Thoracic aorta (tissue), 2 donors: ENCODE results near the gene KLHDC10. TPM values are rescaled to one million over a fixed set of nuclear protein-coding genes. Genes with fewer than 3 reads are reported as not detected.

Source experiments
- ATAC-seq: fragments of 150-250 bp; one replicate; pipeline ENCODE4 v1.8.0; 2017; ENCODE audit warnings: low read depth; ENCODE audit not compliant: insufficient number of reproducible peaks, low FRiP score
- DNase-seq: peaks from one replicate; pipeline ENCODE4 v3.0.0-alpha.2; 2020; ENCODE audit warnings: low spot score
- H3K27ac ChIP-seq, 2 donors: fragments of 200-600 bp; sonication (generic); 1 replicate in 1 of 2; 2 replicates in 1 of 2; pipeline ENCODE4 v1.5.1; 2016; ENCODE audit warnings: mild to moderate bottlenecking in 2 of 2, moderate library complexity in 2 of 2
- H3K27me3 ChIP-seq: fragments of 200-600 bp; sonication (generic); replicated peaks from 2 replicates; pipeline ENCODE4 v1.6.0; 2016; ENCODE audit warnings: mild to moderate bottlenecking; ENCODE audit not compliant: insufficient read depth
- H3K36me3 ChIP-seq: fragments of 200-600 bp; sonication (generic); one replicate; pipeline ENCODE4 v1.5.1; 2016
- H3K4me1 ChIP-seq, 2 donors: fragments of 200-600 bp; sonication (generic); 1 replicate in 1 of 2; 2 replicates in 1 of 2; pipeline versions ENCODE4 v1.5.1 to v1.6.0; 2016; ENCODE audit warnings: low read depth in 2 of 2, mild to moderate bottlenecking in 1 of 2; ENCODE audit not compliant: control insufficient read depth in 1 of 2
- H3K4me3 ChIP-seq: fragments of 200-600 bp; sonication (generic); 2 replicates; pipeline ENCODE4 v1.5.1; 2016; ENCODE audit warnings: mild to moderate bottlenecking
- H3K9me3 ChIP-seq: fragments of 200-600 bp; sonication (generic); 2 replicates; pipeline ENCODE4 v1.5.1; 2016
- CTCF ChIP-seq: fragments of 200-600 bp; sonication (generic); IDR thresholded peaks from one replicate; pipeline ENCODE4 v1.5.1; 2019; ENCODE audit warnings: antibody characterized with exemption
- total RNA-seq, 2 donors: library from RNA; depleted of rRNA; stranded (reverse); fragments of >200 nt; gene quantifications; one replicate each; pipeline versions ENCODE4 v1.1.0 to v1.2.3, GENCODE V29; 2016

Gene KLHDC10
- total RNA-seq, 2 donors from 2014 or later: 24.3 to 26.7 TPM

- no peak for DNase-seq
- ATAC-seq: no peak
- Histone ChIP-seq H3K27ac (no peak overlapping the region), H3K4me1 (no peaks in the 10 kb centered on the region), H3K4me3 (no peak overlapping the region), H3K27me3 (no peaks in the 10 kb centered on the region), H3K9me3 (peaks cover 4% of the 10 kb centered on the region), H3K36me3 (no peaks in the 10 kb centered on the region)
- no peak for TF ChIP-seq CTCF
Measured at GRCh38 chr7:130151591-130152492, 81.5 kb downstream of the KLHDC10 start.

DNA sequence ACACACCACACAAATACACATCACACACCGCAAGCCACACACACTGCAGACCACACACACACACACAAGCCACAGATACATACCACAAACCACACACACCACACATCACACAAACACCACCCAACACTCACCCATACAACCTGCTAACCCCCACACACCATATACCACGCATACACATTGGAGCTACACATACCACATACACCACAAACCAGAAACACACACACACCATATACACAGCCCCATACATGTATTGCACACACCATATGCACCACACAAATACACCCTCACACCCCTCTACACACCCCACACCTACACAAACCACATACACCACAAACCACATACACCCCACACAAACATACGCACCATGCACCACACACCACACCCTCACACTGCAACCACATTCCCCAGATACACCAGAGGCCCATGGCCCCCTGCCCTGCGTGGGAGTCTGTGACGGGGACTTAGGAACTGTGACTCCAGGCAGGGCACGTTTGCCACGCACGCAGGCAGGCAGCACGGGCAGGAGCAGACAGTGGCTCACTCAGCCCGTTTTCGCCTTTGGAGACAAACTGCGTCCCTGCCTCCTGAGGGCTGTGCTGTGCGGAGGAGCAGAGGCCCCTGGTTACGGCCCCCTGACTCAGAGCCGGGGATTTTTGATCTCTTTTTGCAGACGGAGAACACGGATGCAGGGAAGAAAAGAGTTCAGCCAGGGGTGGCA is 82.3 kb downstream of the KLHDC10 start:
- no peak for ATAC-seq

GRCh38 chr7:130153211-130153908 is 83.0 kb downstream of the KLHDC10 start:
- Histone ChIP-seq H3K4me3 (peak overlapping the region; percentile 27), H3K4me1 (no peaks in the 10 kb centered on the region), H3K27ac (no peak overlapping the region), H3K36me3 (no peaks in the 10 kb centered on the region), H3K9me3 (peaks cover 4% of the 10 kb centered on the region), H3K27me3 (no peaks in the 10 kb centered on the region)
- no peak for DNase-seq
- no peak for ATAC-seq
- no peak for TF ChIP-seq CTCF

More for the DNA sequence above, 82.3 kb downstream of the KLHDC10 start:
- no peak for TF ChIP-seq CTCF
- Histone ChIP-seq H3K27me3 (no peaks in the 10 kb centered on the region), H3K36me3 (no peaks in the 10 kb centered on the region), H3K27ac (no peak overlapping the region), H3K4me3 (peak overlapping the region; percentile 27), H3K4me1 (no peaks in the 10 kb centered on the region), H3K9me3 (peaks cover 4% of the 10 kb centered on the region)
- no peak for DNase-seq

GRCh38 chr7:130154131-130154500 is 83.8 kb downstream of the KLHDC10 start:
- no peaks in the 10 kb centered on the region for H3K27me3 ChIP-seq
- peaks cover 4% of the 10 kb centered on the region for H3K9me3 ChIP-seq
- H3K36me3 ChIP-seq: no peaks in the 10 kb centered on the region
- no peak for TF ChIP-seq CTCF
- ATAC-seq: no peak
- H3K4me3 ChIP-seq: no peak overlapping the region
- no peaks in the 10 kb centered on the region for H3K4me1 ChIP-seq
- H3K27ac ChIP-seq: no peak overlapping the region
- DNase-seq: no peak
